Spleen (tissue), 11 donors: ENCODE data around the gene GRAMD1C. TPM values are rescaled to one million over a fixed set of nuclear protein-coding genes. Genes with fewer than 3 reads are reported as not detected.

Source experiments
- DNase-seq: peaks from one replicate; pipeline ENCODE4 v3.0.0-alpha.2; 2020
- H3K27ac ChIP-seq, 8 donors: fragments of 200-600 bp; sonication (generic) in 7 of 8; 1 replicate in 4 of 8; 2 replicates in 4 of 8; pipeline versions ENCODE4 v1.5.0 to v1.8.0; 2016 to 2021; ENCODE audit warnings: inconsistent platforms in 4 of 8, mild to moderate bottlenecking in 4 of 8, moderate library complexity in 1 of 8
- H3K27me3 ChIP-seq, 7 donors: fragments of 200-600 bp; sonication (generic) in 6 of 7; replicated peaks in 1 of 7; 1 replicate in 4 of 7; 2 replicates in 3 of 7; pipeline versions ENCODE4 v1.5.0 to v1.8.0; 2016 to 2021; ENCODE audit warnings: inconsistent platforms in 3 of 7, mild to moderate bottlenecking in 1 of 7
- H3K36me3 ChIP-seq, 6 donors: fragments of 200-600 bp; sonication (generic) in 5 of 6; 1 replicate in 4 of 6; 2 replicates in 2 of 6; pipeline versions ENCODE4 v1.5.0 to v1.8.0; 2016 to 2021; ENCODE audit warnings: inconsistent platforms in 2 of 6
- H3K4me1 ChIP-seq, 6 donors: fragments of 200-600 bp; sonication (generic) in 5 of 6; 1 replicate in 3 of 6; 2 replicates in 3 of 6; pipeline versions ENCODE4 v1.5.0 to v1.8.0; 2016 to 2021; ENCODE audit warnings: inconsistent platforms in 3 of 6
- H3K4me3 ChIP-seq, 8 donors: fragments of 200-600 bp; sonication (generic) in 7 of 8; 1 replicate in 4 of 8; 2 replicates in 4 of 8; pipeline versions ENCODE4 v1.5.0 to v1.8.0; 2016 to 2021; ENCODE audit warnings: inconsistent platforms in 4 of 8, mild to moderate bottlenecking in 4 of 8, moderate library complexity in 2 of 8
- H3K9me3 ChIP-seq, 8 donors: fragments of 200-600 bp; sonication (generic) in 7 of 8; 1 replicate in 4 of 8; 2 replicates in 4 of 8; pipeline versions ENCODE4 v1.5.0 to v1.8.0; 2016 to 2021; ENCODE audit warnings: inconsistent platforms in 4 of 8
- CTCF ChIP-seq, 11 experiments: fragments of 200-600 bp in 7 of 11; fragments of 450-650 bp in 4 of 11; sonication (generic) in 4 of 11; IDR thresholded peaks in 8 of 11; conservative IDR thresholded peaks in 3 of 11; 1 replicate in 7 of 11; 2 replicates in 4 of 11; pipeline versions ENCODE4 v1.4.0 to v1.8.0; 2016 to 2021; ENCODE audit warnings: antibody characterized with exemption in 11 of 11, inconsistent platforms in 4 of 11, mild to moderate bottlenecking in 1 of 11
- POLR2A ChIP-seq, 3 donors: fragments of 450-650 bp; IDR thresholded peaks; one replicate each; pipeline ENCODE4 v1.5.1; 2017; ENCODE audit warnings: antibody characterized with exemption in 3 of 3, mild to moderate bottlenecking in 1 of 3
- POLR2AphosphoS5 ChIP-seq, 3 donors: sonication (generic); formaldehyde crosslinking; IDR thresholded peaks; one replicate each; pipeline ENCODE4 v1.5.1; 2017; ENCODE audit warnings: antibody characterized with exemption in 3 of 3
- WGBS, 5 donors: extraction: QIAGEN DNeasy Blood & Tissue Kit in 3 of 5; methylation state at CpG; one replicate each; pipeline versions ENCODE4 v1.1.5 to v1.1.7; 2013 to 2018; 5-methylcytosine and 5-hydroxymethylcytosine counted together
- intact Hi-C: fragments of 100-400 bp; cut with DNase I; formaldehyde crosslinking; loops from one replicate; pipeline ENCODE4 v1.15.0; 2023; ENCODE audit warnings: low total_unique reads
- polyA plus RNA-seq, 3 donors: library from polyadenylated mRNA; stranded (reverse); fragments of 200-250 nt; gene quantifications; one replicate each; pipeline ENCODE4 v1.2.1, GENCODE V29; 2013
- total RNA-seq, 7 donors: library from RNA; depleted of rRNA in 3 of 7; stranded (reverse); fragments of >200 nt in 3 of 7; fragmentation: NEBNext Ultra II Directional in 4 of 7; extraction: Animal tissue kit (Norgen Biotek cat#: 25700) in 4 of 7; gene quantifications; one replicate each; pipeline versions ENCODE4 v1.1.0 to v1.2.1, GENCODE V29; 2016 to 2021
- donor health status: healthy with polysubstance abuse.
- donor health status: DM: no; HTN: no; CAD: no; lungs with moderate emphysema.
- donor health status: DM: no; HTN: no; CAD: no.
- donor health status: Bipolar disorder and iron deficiency.
- donor health status: healthy.
- donor health status: DM: no; HTN: no; CAD: no.
- donor health status: DM: yes; HTN: yes; CAD: no.

Gene GRAMD1C
- total and polyA plus RNA-seq, 10 donors, result 2.6 to 14.2 (median 4.4) TPM

GRCh38 chr3:113912552-113913236 is 74.1 kb downstream of the GRAMD1C start:
- TF ChIP-seq CTCF (IDR thresholded peaks at IDR 0.05 in 8 of 11, conservative IDR thresholded peaks at IDR 0.05 in 3 of 11) (peak in 9 of 11 experiments; percentile 23 to 68 (median 61)), POLR2A (IDR thresholded peaks at IDR 0.05) (no peak), POLR2AphosphoS5 (IDR thresholded peaks at IDR 0.05) (no peak)
- H3K9me3 ChIP-seq, result no peaks in the 10 kb centered on the region
- H3K36me3 ChIP-seq, result no peaks in the 10 kb centered on the region
- H3K27me3 ChIP-seq, result no peaks in the 10 kb centered on the region
- intact Hi-C loops, result loop anchor here (10.0 kb wide), 2 partner anchors 68 to 178 kb away; no protein-coding TSS in a partner anchor
- WGBS, 5 donors, result 56 to 62% (median 60%) methylated on average over 3 of the region's 3 CpGs
- peak overlapping the region in 1 of 8 donors; percentile 30 for H3K4me3 ChIP-seq
- H3K27ac ChIP-seq, result peak overlapping the region in 3 of 8 donors; percentile 14 to 48 (median 31)
- DNase-seq, result no peak
- peaks cover 0 to 10% (median 3%) of the 10 kb centered on the region in 6 donors for H3K4me1 ChIP-seq

- TF ChIP-seq POLR2AphosphoS5 (IDR thresholded peaks at IDR 0.05), result no peak
- no peak for TF ChIP-seq CTCF (IDR thresholded peaks at IDR 0.05 in 8 of 11, conservative IDR thresholded peaks at IDR 0.05 in 3 of 11)
- TF ChIP-seq POLR2A (IDR thresholded peaks at IDR 0.05), result no peak
- no peak for DNase-seq
- no peaks in the 10 kb centered on the region for H3K36me3 ChIP-seq
- peaks cover 0 to 10% (median 3%) of the 10 kb centered on the region in 6 donors for H3K4me1 ChIP-seq
- H3K27me3 ChIP-seq, result no peaks in the 10 kb centered on the region
- intact Hi-C loops, result loop anchor here (10.0 kb wide), 2 partner anchors 70 to 180 kb away; no protein-coding TSS in a partner anchor
- no peak overlapping the region for H3K4me3 ChIP-seq
- 59 to 88% (median 64%) methylated on average over 2 of the region's 2 CpGs for WGBS, 5 donors
- H3K9me3 ChIP-seq, result no peaks in the 10 kb centered on the region
- no peak overlapping the region for H3K27ac ChIP-seq
Observed at GRCh38 chr3:113914646-113915045, 76.1 kb downstream of the GRAMD1C start.

- Histone ChIP-seq H3K27ac (no peak overlapping the region), H3K4me3 (no peak overlapping the region), H3K27me3 (no peaks in the 10 kb centered on the region), H3K4me1 (no peaks in the 10 kb centered on the region), H3K9me3 (peaks cover 0 to 24% (median 20%) of the 10 kb centered on the region in 8 donors), H3K36me3 (no peaks in the 10 kb centered on the region)
- intact Hi-C loops, result no loop called here
- DNase-seq, result peak; percentile 38
- WGBS, 5 donors, result 40 to 68% (median 48%) methylated on average over 5 of the region's 5 CpGs
- TF ChIP-seq POLR2A (IDR thresholded peaks at IDR 0.05) (no peak), CTCF (IDR thresholded peaks at IDR 0.05 in 8 of 11, conservative IDR thresholded peaks at IDR 0.05 in 3 of 11) (no peak), POLR2AphosphoS5 (IDR thresholded peaks at IDR 0.05) (no peak)
Observed at GRCh38 chr3:113927556-113927955, 89.0 kb downstream of the GRAMD1C start.

GRCh38 chr3:113946831-113947230 is 108.2 kb downstream of the GRAMD1C start:
- H3K4me3 ChIP-seq, result peak overlapping the region; percentile 77 to 91 (median 87)
- H3K9me3 ChIP-seq, result no peaks in the 10 kb centered on the region
- peaks cover 4 to 26% (median 18%) of the 10 kb centered on the region in 6 donors for H3K4me1 ChIP-seq
- no peak for DNase-seq
- peak overlapping the region in 1 of 8 donors; percentile 51 for H3K27ac ChIP-seq
- no peak for TF ChIP-seq POLR2A (IDR thresholded peaks at IDR 0.05)
- no peak for TF ChIP-seq CTCF (IDR thresholded peaks at IDR 0.05 in 8 of 11, conservative IDR thresholded peaks at IDR 0.05 in 3 of 11)
- no peak for TF ChIP-seq POLR2AphosphoS5 (IDR thresholded peaks at IDR 0.05)
- intact Hi-C loops, result no loop called here
- WGBS, 5 donors, result 76 to 85% (median 82%) methylated on average over 7 of the region's 7 CpGs
- H3K27me3 ChIP-seq, result peaks cover 0 to 11% (median 0%) of the 10 kb centered on the region in 7 donors
- H3K36me3 ChIP-seq, result no peaks in the 10 kb centered on the region
